Activated CD8-positive, alpha-beta memory T cell treated with anti-CD3 and anti-CD28 coated beads for 48 hours (primary cell): ENCODE data around the gene BPGM.
"Not testable (repeated sequence)": the region's sequence is repeated elsewhere in the genome, so short reads cannot be mapped to it uniquely, and the experiment has no call there.

ENCODE experiments used
- DNase-seq, 3 experiments: peaks; one replicate each; pipeline ENCODE4 v3.0.0-alpha.2; 2020; ENCODE audit warnings: low read depth in 2 of 3, low spot score in 2 of 3

BPGM gene

DNA sequence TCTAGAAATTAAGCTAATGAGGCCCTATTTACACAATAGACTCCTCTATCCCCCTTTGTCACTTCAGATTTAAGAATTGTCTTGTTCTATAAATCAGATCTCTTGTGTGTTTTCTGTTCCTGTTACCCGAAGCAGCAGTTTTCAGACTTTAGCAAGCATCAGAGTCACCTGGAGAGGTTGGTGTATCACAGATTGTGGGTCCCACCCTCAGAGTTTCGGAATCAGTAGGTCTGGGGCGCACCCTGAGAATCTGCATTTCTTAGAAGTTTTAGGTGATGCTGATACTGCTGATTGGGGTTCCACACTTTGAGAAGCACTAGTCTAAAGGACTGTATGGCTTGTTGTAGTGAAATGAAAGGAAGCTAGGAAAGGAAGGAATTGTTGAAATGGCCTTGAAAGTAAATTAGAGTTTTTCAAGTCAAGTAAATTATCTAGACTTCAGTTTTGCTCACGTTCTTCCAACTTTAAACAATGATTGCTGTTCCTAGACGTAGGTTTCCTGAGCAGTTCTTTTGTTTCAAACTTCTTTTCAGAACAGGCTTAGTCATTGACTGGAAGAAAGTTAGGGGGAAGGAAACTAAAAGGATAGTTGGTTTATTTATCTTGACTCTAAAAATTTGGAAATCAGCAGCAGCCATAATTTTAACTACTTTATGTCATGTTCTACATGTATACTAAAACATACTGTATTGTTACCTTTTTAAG is 15.7 kb downstream of the BPGM start:
- DNase-seq: no peak

DNA sequence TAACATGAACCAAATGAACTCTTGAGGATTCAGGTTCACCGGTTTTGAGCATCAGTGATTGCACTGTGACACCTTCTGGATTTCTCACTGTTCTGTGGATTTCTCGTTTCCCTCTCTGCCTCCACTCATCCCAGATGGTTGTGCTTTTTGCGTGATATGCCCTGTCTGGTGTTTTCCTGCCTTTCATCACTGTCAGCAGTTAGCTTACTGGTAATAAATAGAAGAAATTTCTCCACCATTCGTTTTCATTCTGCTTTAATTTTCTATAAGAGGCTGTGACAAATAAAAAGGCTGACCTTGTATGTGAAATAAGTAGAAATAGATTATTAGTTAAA is 16.2 kb downstream of the BPGM start:
- DNase-seq: no peak

DNA sequence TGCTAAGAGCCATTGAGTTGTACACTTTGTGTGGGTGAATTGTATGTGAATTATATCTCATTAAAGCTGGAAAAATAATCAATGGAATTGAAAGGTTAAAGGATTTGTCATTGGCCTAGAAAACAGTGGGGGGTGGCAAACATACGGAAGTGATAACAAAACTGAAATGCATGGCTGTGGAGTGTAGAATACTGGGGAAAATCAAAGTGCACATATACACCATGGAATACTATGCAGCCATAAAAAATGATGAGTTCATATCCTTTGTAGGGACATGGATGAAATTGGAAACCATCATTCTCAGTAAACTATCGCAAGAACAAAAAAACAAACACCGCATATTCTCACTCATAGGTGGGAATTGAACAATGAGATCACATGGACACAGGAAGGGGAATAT is 18.4 kb downstream of the BPGM start:
- not testable (repeated sequence) for DNase-seq

DNA sequence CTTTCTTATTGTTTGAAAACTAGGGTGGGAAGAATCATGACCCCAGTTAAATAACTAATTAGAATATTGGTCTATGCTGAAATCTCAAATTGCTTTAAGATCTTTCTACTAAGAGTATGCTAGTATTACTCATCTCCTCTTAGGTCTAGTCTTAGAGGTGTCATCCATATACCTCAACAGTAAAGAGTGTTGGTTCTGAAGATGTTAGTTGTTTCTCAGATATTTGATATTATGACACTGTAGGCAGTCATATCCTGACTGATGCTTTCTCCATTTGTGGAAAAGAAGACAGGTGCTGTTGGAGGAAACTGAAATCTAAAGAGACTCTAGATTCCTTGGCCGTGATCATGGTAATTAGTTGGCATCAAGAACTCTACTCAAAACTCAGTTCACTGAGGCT is 21.2 kb downstream of the BPGM start:
- DNase-seq: no peak

DNA sequence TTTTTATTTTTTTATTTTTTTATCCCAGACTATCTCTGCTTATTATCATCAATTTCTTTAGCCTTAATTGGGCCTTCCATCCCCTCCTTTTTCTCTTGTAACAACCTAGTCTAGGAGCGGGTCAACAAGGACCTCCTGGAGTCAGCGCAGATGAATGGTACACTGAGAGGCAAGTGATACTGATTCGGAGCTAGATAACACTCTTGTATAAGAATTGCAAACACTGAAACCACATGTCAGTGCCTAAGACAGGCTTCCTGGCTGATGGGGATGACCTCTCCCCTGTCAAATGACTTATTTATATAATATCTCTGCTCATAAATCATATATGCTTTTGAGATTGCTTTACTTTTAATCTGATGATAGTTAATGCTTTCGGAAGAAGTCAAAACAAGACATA is 22.7 kb downstream of the BPGM start:
- no peak for DNase-seq

DNA sequence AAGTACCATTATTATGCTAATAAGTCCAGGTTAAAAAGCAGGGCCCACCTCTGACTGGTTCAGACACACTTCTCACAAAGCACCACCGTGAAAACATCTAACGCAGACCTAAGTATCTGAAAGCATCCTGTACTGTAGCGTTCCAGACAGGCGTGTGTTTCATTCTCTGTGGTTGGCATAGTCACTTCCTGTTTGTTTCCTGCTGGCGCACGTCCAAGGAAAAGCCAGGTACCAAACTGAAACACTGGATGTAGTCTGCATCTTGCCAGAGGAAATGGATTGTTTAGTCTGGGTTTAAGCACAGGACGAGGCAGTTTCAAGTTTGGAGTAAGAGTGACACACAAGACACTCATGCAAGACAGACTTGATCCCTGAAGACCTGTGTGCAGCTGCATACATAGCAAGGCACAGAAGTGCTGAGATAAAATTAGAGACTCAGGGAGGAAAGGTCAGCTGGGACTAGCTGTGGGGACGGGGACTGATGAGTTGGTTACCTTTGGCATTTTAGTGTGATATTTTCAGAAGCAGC is 23.3 kb downstream of the BPGM start:
- peak in 2 of 3 experiments; percentile 32 to 44 for DNase-seq

DNA sequence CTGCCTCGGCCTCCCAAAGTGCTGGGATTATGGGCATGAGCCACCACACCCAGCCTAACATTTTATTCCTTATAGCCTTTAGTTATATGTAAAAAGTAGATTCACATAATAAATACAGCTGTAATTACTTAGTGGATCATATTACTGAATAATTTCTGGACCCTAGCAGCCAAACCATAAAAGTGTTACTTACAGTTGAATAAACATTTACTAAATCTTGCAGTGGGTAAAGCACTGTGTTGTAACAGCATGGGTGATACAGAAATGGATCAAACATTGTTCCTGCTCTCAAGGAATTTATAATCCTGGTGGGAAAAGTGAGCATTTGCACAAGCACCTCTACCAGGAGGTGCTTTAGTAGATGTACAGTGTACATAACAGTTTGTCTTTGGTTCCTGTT is 25.0 kb downstream of the BPGM start:
- DNase-seq: no peak

DNA sequence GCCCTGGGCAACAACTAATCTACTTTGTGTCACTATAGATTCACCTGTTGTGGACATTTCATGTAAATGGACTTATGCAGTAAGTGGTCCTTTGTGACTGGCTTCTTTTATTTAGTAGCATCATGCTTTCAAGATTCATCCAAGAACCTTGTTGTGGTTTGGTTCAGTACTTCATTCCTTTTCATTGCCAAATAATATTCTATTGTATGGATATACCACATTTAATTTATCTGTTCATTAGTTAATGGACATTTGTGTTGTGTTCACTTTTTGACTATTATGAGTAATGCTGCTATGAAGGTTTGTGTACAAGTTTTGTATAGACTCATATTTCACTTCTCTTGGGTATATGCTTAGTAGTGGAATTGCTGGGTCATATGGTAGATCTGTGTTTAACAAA is 27.8 kb downstream of the BPGM start:
- no peak for DNase-seq

DNA sequence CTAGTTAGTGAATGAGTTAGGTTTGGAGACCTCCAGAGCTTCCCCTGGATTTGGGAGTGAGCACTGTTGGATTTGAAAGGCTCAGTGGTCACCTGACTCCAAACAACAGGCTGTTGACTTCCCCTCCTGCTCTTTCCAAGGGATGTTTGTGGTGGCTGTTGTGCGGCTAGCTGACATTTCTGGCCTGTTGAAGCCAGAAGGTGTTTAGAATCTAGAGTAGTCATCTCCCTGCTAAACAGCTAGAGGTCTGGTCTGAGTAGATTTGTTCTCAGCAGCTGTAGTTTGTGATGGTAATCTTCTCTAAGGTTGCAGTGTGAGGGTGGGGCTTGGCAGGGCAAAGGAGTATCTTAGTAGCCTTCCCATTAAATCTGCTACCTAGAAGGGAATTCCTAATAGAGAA is 30.1 kb downstream of the BPGM start:
- DNase-seq: no peak

DNA sequence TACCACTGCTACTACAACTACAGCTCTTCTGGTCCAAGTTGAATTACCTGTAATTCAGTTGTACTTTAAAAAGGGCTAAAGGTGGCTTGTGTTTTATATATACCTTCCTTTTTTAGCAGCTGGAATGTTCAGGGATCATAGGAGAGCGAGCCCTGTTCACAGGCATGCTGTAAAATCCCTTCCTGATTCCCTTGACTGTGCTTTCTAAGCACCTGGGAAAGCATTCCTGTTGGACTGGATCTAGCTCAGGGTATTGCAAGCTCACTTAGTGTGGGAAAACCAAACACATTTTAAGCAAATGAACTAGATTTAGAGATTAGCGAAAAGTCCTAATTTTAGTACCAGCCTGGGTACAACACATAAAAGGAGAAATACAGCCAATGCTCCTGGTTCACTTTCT is 31.5 kb downstream of the BPGM start:
- no peak for DNase-seq

DNA sequence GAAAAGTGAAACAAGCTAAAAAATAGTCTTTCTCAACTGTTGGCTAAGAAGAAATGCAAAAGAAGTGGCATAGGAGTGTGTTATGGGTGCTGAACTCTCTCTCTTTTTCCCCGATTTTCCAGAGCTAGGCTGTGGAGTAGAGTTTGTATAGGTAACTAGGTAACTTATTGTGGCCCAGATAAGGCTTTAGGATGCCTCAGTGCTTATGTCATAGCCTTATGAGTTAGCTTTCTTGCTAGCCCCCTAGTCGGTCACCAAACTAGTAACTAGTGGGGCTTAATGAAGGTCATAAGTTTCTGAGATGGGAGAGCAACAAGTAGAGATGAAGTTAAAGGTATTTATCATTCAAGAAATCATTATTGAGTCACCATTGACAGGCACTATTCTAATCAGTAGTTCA is 32.4 kb downstream of the BPGM start:
- DNase-seq: no peak

DNA sequence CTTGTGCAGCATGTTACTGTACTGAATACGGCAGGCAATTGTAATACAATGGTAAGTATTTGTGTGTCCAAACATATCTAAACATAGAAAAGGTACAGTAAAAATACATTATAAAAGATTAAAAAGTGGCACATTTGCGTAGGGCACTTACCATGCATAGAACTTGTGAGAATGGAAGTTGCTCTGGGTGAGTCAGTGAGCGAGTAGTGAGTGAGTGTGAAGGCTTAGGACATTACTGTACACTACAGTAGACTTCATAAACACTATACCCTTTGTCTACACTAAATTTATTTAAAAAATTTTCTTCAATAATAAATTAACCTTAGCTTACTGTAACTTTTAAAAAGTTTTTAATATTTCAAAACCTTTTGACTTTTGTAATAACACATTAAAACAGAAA is 37.5 kb downstream of the BPGM start:
- DNase-seq: no peak

DNA sequence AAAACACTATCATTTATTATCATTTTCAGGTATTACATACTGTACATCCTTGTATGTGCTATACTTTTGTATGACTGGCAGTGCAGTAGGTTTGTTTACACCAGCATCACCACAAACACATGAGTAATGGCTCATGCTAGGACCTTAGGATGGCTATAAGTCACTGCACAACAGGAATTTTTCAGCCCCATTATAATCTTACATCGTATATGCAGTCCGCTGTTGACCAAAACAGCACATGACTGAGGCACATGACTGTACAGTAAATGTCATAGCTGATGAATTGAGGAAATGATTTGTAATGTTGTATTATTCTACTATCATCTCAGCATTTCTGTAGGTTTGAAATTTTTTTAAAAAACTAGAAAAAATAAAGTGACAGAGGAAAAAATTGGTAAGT is 38.6 kb downstream of the BPGM start:
- DNase-seq: no peak

DNA sequence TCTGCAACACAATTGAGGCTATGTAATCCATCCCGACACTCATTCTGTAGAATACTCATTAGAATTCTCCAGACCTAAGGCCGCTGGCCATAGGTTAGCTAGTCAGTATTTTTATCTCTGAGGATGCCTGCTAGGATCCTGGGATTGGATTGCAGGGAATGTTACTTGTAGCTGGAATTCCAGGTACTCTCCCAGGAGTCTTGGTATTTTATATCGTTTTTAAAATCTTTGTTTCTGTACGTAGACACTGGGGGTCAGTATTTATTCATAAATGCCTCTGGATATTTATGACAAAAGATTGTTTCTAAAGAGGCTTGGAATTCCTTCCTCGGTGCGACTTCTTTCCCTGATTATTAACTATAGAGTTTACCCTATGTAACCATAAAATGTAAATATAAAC is 40.1 kb downstream of the BPGM start:
- no peak for DNase-seq

DNA sequence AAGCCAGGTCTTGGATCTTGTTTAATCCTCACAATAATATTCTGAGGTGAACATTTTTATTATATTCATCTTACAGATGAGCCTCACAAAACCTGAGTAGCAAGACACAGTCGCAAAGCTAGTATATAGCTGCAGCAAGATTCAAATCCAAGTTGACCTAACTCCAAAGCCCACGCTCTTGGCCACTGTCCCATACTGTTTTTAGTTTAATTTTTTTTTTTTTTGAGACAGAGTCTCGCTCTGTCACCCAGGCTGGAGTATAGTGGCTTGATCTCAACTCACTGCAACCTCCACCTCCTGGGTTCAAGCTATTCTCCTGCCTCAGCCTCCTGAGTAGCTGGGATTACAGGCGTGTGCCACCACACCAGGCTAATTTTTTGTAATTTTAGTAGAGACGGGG is 42.9 kb downstream of the BPGM start:
- DNase-seq: not testable (repeated sequence)

DNA sequence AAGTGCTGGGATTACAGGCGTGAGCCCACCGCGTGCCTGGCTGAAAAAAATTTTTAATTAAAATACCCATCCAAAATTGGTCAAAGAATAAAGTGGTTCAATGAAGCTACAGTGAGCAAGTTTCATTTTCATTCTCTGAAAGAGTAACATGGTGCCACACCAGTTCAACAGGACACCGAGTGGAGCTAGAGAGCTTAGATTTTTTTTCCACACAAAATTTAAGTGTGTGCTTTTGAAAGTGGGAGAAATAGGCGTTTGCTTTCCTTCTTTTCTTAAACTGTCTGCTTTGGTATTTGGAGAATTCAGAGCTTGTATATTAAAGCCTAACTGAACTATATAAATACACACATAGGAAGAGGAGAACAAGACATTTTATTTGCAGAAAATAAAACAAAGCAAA is 43.4 kb downstream of the BPGM start:
- no peak for DNase-seq

DNA sequence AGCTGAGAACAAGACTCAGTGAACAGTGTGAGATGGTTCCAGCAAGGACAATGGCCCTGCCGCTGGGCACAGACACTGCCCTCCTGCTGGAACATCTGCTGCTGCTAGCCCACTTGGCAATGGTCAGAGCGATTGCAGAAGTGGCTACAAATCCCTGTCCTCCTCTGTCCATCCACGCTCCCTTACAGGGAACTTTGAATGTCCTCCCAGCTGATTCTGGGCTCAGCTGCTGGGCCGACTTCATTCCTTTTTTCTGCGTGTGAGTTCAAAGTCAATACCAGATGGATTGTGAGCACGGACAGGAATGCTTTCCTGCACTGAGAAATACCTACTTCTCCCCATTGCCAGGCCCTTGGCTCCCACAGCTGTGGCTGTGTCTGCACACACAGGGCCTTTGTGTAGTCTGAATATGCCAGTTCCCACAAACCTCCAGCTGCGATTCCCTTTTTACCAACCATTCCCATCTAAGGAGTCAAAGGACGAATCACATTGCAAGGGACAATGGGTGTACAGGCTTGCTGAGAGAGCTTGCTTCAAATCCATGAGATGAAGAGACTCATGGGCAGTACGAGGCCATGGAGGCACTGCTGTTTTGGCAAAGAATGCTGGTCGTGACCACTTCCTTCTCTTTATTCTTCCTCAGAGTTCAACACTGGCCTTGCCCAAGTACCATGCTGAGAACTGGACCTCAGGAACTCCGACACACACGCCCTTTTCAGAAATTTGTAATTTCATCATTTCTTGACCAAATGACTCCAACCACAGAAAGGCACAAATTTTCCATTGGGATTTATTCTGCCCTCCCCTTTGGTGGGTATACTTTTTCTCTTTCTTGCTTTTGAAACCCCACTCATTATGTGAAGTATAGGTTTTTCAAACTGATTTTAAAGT is 44.2 kb downstream of the BPGM start:
- no peak for DNase-seq

DNA sequence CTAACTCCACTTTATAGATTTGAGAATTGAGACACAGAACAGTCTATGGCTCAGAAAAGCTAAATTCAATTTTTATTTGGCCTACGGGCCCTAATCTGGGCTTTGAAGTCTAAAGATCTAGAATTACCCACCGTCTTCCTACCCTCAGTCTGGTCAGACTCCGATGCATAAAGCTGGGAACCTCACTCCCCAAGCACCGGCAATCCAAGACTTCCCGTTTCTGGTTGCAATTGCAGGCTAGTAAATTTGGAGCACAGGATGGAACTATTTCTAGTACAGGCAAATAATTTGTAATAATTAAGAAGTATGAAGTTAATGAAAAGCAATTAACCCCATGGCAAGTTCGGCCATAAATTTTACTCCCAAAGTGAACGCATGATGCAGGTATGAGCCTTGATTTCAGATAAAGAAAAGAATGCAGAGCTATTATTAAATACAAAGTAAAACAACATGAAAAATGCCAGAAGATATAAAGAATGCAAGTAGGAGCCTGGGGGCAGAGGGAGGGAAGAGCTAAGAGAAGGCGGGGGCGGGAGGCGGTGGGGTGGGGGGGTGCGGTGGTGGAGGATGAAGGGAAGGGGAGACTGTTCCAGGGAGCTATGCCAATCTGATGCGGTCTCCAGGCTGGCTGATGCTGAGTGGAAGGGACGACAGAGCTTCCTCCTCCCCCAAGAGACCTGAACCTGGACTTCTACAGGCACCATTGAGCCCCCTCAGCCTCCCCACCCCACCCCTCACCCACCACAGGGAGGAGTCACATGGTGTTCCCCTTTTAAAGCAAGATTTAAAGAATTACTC is 45.1 kb downstream of the BPGM start:
- no peak for DNase-seq

DNA sequence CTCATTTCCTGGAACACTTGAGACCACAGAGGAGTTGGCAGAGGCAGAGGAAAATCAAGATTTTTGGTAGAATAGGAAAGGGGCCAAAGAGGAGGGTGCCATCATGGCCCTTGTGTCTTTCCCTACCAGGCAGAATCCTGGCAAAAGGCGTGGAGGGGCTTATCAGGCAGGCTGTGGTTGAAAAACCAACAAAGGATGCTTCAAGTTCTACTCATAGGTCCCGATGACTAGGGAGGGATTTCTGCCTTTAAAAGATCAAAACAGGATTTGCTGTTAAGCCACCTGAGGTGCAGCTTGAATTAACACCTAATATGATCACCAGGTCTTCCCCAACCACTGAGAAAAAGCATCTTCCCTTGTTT is 45.7 kb downstream of the BPGM start:
- DNase-seq: no peak

DNA sequence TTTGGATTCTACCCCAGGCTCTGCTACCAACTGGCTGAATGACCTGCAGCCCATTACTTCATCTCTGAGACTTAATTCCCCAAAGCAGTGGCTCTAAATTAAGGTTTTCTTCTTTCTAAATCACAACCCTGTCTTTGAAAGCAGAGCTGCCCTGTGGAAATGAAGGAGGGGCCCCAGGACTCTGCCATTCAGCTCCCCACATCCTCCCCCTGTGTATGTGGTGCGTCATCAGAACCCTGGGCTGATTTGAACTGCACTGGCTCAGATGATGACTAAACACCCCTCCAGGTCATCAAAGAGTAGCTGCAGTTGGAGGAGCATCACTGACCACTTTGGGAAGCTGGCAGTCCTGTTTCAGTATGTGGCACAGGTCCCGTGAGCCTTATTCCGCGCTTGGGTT is 46.6 kb downstream of the BPGM start:
- DNase-seq: no peak

DNA sequence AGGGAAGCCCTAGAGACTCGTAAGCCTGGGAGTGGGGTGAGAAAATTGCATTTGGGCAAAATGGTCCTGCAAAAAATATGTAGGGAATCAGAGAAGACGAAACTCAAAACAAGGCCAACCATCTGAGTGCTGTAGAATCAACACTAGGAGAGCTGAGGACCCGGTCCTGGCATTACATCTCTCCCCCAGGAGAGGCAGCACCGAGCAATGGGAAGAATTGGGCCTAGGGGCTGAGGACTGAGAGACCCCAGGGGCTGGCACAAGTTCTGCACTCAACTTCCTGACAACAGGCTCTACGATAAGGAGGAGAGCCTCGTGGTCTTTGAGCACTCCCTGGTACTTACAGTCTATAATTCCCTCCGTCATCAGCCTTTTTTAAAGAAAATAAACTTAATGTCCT is 47.6 kb downstream of the BPGM start:
- no peak for DNase-seq

DNA sequence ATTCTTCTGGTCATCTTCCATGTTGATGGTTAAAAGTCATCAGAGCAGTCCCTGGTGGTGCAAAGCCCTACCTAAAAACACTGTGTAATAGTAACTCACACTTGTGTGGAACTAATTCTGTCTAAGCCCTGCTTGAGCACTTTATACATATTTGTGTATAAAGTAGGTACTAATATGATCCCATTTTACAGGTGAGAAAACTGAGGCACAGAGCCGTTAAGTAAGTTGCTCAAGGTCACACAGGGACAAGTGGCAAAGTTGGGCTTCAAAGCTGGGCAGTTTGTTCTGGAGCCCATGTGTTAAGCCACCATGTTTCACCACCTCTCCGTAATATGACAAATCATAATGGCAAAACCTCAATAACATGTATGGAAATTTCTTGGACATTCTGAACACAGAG is 48.1 kb downstream of the BPGM start:
- DNase-seq: no peak
